ENCODE data around the gene OVOL1. TPM values are rescaled to one million over a fixed set of nuclear protein-coding genes. Genes with fewer than 3 reads are reported as not detected.
A peak's percentile ranks its signal among the peaks of the same experiment; 100 is the strongest.

The OVOL1 gene
- total and polyA plus RNA-seq, 2 of the 8 experiments (the other 6 are each of a cell fraction or from before 2014, with no cell fraction given) = 2.6 to 3.4 TPM

DNA sequence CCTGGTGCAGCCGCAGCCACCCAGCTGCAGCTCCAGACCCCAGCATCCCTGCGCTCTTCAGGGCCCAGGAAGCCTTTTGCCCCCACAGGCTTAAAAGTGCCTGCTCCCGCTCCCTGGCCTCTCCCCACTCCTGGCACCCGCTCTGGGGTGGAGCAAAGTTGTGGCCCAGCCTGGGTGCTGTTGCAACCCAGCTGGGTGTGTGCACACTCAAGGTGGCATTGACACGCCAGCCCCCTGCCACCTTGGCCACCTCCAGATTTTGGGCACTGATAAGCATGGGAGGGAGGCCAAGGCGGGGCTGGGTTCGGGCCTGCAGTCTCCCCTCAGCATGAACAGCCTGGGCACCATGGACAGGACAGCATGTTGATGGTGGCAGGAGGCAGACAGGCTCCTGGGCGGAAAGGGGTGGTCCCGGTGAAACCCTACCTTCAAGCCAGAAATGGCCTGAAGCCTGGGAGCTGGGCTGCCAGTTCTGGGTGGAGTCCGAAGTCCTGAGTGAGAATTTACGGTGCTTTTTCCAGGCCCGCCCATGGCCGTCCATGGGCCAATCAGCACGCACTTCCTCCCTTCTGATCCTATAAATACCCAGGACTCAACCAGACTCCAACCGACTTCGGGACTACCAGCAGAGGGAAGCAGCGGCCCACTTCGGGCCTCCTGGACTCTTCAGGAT lies 42.7 kb upstream of the OVOL1 start (continued):
- peak; percentile 38; the same call in 1 of the 2 replicates for TF ChIP-seq TBP (IDR thresholded peaks at IDR 0.05; ENCODE audit: low read depth, low read length)
